ENCODE data around the gene MVB12B. TPM values are rescaled to one million over a fixed set of nuclear protein-coding genes. Genes with fewer than 3 reads are reported as not detected.
"Not testable (repeated sequence)": the region's sequence is repeated elsewhere in the genome, so short reads cannot be mapped to it uniquely, and the experiment has no call there.

MVB12B gene
- total RNA-seq, 1 donor from 2014 or later = 6.7 TPM

DNA sequence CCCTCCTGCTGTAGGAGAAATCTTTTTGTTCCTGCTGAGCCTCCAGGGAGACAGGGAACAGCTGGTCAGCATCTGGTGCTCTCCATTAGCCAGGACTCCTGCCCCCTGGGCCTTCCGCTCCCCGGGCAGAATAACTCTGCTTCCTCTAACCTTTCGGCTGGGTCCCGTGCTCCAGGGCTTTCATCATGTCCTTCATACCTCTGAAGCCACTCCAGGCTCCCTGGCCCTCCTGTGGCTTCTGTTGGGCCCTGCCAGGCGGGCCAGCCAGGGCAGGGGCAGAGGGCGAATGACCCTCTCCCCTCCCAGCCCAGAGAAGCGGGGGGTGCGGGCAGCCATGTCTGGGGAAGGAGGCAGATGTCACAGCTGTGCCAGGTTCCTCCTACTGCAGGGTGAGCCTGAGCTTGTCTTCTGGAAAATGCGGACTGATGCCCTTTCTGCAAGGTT, 205.4 kb downstream of the MVB12B start:
- peak; percentile 66 for DNase-seq (ENCODE audit: low spot score)

DNA sequence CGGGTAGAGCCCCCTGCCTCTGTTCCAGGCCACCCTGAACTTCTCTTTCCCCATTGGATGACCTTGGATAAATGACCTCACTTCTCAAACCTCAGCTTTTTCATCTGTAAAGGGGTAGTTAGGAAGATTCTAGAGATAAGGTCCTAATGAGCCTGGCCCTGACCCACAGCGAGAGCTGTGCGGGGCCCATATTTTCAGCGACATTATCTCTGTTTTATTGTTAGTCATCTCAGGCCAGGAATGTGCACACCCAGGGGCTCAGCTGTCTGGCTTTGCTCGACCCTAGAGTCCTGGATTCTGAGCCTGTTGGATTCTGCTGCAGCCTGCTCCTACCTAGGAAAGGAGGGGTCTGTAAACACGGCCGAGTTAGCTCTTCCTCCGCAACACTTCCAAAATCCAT, 205.9 kb downstream of the MVB12B start:
- peak; percentile 72 for DNase-seq (ENCODE audit: low spot score)

DNA sequence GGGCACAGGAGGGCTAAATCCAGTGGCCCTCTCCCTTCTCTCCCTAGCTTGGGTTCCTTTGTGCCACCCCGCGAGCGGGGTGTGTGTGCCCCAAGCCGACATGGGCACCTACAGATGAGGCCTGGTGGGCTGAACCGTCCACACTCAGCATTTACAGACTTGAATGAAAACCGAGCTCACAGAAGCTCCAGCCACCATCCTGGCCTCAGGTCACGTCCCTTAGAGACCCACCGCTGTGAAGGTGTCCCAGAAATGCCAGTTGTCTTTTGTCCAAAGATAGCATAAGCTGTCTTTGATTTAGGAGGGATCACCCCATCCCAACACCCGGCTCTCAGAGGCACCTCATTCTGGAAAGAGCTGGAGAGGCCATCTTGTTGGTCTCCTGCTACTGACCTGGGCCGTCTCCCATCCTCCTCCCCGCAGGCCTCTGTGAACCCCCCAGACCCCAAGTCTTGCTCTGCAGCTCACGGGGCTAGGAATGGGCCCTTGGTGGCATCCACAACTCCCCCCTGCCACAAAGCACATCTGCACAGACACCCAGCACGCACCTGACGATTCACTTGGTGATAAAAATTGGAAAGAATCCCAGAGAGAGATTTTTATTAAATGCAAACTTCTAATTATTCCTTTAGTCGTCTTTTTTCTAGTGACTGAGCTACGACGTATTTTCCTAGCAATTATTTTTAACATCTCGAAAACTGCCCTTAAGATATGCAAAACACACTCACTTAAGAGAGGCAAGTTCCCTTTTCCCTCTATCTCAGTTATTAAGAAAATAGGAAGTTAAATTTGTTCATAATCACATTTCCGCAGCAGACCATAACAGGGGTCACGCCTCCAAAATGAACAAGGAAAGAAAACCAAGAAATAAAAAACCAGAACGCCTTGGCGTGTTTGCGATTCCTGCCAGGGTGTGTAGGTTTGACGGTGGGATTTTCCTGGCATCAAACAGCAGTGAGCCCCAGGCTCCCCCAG, 206.6 kb downstream of the MVB12B start:
- DNase-seq (ENCODE audit: low spot score) = no peak

DNA sequence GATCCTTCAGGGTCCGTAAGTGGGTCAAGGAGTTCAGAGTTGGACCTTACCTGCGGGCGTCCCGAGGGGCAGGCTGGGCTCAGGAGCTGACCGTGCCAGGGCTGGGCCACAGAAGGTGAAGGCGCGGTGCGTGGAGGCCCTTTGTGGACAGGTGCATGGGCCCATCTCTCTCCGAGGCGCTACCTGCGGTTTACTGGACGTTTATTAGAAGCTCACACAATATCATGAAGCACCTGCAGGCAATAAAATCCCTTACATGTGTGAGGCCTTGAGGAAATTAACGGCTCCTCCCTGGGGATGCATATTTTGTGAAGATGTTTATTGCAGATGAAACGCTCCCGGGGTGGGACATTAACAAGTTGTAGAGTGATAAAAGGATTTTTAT, 207.3 kb downstream of the MVB12B start:
- no peak for DNase-seq (ENCODE audit: low spot score)

DNA sequence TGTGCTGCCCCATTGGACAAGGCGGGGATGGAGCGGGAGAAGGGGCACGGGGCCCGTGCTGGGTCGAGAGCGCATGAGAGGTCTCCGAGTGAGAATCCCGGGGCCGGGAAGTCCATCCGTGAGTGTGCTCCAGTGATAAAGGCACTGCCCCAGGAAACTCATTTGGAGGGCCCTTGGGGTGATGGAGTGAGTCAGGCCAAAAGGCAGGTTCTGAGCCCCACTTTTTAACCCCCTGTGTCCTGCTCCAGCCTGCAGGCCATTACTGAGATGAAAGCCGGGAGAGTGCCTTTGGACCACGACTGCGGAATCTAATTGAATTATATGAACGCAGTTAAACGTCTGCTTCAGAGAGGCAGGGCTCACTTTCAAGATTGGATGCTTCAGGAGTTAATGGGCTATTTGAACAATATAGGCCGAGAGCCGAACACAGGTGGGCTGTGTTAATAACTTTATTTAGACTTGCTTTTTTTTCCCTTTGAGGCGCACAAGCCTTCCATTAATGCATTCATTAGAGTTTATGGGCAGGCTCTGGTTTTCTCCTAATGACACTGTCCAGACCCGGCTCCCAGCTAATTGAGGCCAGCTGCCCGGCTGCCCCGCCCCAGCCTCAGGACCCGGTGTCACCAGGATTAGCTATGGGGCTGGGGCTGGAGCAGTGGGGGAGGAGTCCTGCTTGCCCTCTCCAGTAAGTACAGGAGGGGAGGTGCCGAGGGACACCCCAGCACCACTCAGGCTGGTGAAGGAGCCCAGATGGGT, 208.0 kb downstream of the MVB12B start:
- DNase-seq (ENCODE audit: low spot score) = peak; percentile 56

DNA sequence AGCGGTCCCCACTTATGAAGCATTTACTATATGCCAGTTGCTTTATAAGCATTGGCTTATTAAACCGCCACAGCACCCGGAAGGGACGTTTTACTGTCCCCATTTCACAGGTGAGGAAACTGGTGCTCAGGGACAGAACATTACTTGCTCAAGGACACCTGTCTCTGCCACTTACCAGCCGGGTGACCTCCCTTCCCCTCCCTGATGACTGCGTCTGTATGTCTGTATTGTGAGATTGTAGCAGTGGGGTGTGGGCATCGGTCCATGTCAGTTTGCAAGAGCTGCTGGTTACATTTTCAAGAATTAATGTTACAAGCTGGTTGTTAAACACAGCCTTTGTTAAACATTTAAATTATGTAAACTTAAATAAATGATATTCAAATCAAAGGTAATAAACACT, 209.5 kb downstream of the MVB12B start:
- DNase-seq (ENCODE audit: low spot score) = no peak

DNA sequence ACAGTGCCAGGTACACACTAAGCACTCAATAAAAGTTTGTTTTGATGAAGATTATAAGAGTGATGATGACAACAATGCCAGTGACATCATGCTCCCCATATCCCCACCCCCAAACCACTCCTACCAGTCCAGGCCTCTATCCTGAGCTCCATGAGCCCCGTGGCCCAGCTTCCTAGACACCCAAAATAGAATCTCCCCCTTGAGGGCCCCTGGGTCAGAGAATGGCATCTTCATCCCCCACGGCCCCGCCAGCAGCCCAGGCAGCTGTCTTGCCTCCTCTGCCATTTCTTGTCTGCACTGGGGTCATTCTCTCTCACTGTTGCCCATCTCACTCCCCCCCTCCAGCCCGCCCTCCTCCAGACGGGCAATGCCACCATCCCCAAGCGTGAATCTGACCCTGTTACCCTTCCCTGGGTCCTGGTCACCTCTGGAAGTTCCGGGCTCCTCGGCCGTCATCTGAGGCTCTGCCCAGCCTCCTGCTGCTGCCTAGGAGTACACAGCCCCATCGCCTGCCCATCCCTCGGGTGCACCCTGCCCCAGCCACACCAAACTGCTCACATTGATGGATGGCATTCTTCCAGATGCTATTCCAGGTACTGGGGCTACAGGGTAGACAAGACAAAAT, 210.3 kb downstream of the MVB12B start:
- no peak for DNase-seq (ENCODE audit: low spot score)

DNA sequence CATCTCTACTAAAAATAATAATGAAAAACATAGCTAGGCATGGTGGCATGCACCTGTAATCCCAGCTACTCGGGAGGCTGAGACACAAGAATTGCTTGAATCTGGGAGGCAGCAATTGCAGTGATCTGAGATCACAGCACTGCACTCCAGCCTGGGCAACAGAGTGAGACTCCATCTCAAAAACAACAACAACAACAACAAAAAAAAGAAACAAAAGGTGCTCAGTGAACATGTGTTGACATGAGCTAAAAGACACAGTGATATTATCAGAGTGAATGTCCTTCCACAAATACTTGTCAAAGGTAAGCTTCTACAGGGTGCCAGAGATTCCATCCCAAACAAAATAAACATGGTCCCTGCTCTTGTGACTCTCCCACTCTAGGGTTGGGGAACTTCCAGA, 211.9 kb downstream of the MVB12B start:
- no peak for DNase-seq (ENCODE audit: low spot score)

DNA sequence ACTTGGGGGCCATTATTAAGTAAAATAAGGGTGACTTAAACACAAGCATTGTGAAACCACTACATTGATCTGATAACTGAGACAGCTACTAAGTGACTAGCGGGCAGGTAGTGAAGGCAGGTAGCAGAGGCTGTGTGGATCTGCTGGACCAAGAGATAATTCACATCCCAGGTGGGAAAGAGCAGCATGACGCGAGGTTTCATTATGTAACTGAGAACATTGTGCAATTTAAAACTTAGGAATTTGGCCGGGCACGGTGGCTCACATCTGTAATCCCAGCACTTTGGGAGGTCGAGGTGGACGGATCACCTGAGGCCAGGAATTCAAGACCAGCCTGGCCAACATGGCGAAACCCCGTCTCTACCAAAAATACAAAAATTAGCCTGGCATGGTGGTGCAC, 213.8 kb downstream of the MVB12B start:
- not testable (repeated sequence) for DNase-seq (ENCODE audit: low spot score)

DNA sequence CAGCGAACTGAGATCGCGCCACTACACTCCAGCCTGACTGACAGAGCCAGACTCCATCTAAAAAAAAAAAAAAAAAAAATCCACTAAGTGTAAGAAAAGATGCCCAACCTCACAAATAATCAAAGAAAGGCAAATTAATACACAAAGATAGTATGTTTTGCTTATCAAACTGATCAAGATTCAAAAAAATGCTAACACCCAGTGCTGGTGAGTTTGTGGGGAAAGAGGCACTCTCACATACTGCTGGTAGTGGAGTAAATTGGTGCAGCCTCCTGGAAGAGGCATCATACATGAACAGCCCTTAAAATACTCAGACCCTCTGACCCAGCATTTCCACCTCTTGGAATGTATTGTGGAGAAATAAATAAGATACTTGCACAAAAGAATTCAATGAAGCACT, 216.9 kb downstream of the MVB12B start:
- no peak for DNase-seq (ENCODE audit: low spot score)

DNA sequence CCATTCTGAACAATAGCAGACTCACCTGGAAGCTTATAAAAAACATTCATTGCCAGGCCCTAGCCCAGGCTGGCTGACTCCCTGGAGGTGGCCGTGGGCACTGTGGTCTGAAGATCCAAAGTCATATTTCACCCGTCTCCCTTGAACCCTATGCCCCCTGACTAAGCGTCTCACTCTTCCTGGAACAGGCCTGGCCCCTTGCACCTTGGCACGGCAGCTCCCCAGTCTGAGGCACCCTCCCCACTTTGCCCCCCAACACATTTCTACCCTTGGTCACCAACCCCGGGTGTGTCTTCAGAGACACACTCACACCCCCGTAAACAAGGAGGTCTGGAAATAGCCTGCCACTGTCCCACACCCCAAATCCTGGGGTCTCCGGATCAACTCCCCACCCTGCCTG, 218.5 kb downstream of the MVB12B start:
- DNase-seq (ENCODE audit: low spot score) = no peak

DNA sequence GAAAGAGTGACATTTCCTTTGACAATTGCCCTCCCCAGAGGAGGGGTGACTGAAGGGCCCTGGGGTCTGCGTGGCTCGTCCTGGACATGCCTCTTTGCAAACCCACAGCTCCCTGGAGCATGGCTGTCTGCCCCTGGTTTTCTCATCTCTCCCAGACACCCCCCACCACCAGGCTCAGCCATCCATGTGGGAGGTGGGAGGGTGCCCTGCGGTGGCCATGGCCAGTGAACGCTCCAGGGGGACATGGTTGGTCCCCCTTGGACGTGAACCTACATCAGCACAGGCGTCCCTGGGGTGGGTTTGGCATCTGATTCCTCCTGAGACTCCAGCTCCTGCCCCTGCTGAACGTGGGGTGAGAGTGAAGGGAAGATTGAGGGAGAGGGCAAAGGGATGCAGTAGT, 219.4 kb downstream of the MVB12B start:
- no peak for DNase-seq (ENCODE audit: low spot score)

DNA sequence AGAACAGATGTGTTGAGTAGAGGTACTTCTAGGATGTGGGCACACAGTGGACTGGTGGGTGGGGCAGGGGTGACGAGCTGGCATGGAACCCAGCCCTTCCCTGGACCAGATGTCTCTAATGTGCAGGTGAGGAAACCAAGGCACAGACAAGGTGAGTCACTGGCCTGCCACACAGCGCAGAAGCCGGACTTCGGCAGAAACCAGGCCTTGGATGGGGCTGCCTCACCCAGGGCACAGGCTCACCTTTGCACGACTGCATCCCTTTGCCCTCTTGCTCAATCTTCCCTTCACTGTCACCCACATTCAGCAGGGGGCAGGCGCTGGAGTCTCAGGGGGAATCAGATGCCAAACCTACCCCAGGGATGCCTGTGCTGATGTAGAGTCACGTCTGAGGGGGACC, 221.7 kb downstream of the MVB12B start:
- no peak for DNase-seq (ENCODE audit: low spot score)

DNA sequence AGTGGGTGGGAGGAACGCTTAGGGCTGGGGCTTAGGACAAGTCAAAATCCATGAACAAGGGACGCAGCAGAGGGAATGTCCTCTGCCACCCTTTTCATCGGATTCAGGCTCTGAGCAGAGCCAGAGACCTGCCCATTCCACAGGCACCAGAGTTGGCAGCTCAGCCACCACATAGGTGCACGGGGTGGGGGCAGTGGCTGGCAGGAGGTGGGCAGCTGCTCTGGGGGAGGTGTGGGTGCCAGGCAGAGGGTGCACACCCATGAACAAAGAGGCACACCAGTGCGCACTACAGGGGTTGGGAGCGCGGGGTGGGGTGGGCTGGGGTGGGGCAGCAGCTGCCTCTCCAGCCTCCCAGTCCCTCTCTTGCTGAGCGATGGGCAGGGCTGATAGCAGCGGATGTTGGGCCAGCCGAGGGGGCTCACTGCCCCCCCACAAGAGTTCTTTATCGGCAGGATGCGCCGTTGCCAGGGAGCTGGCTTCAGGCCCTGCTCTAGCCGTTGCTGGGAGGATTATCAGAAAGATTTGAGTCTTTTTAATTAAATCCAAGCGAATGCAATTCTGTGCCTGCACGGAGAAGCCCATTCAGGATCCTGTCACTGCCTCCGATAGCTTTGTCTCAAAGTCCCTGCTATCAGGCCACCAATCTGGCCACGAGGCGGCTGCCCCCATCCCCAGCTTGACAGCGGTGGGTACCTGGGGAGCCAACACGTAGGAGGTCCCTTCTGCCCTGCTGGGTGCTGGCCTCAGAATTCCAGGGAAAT, 222.8 kb downstream of the MVB12B start:
- DNase-seq (ENCODE audit: low spot score) = peak; percentile 26

DNA sequence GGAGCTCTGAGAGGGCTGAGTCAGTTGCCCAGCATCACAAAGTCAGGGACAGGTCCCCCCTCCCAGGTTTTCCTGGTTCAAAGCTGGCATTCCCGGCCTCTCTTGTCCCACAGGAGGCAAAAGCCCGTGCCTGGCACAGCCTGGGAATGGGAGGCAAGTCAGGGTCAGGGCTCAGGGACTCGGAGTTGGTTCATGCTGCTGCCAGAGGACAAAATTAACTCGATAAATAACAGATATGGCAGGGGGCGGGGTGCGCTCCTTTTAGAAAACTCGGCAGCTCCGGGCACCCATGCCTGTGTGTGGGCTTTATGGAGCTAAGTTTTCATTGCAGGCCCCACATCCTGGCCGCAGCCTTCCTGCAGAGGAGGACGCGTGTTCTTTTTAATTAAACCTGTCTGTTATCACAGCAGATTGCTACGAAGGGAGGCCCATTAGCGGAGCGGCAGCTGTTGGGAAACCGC, 224.3 kb downstream of the MVB12B start:
- no peak for DNase-seq (ENCODE audit: low spot score)

DNA sequence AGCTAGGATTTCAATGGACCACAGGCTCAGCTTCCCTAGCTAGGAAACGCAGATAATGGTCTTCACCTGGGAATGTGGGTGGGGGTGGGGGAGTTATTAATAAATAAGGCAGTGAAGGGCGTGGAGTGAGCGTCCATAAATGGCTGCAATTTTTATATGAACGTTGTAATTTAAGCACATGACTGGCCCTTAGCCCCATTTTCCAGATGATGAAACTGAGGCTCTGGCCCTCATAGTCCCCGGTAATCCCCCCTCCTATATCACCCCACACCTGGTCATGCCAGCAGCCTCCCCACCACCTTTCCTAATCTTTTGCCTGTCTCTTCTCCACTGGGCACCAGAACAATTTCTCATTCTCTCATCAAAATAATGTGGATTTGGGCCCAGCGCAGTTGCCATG, 225.2 kb downstream of the MVB12B start:
- no peak for DNase-seq (ENCODE audit: low spot score)

DNA sequence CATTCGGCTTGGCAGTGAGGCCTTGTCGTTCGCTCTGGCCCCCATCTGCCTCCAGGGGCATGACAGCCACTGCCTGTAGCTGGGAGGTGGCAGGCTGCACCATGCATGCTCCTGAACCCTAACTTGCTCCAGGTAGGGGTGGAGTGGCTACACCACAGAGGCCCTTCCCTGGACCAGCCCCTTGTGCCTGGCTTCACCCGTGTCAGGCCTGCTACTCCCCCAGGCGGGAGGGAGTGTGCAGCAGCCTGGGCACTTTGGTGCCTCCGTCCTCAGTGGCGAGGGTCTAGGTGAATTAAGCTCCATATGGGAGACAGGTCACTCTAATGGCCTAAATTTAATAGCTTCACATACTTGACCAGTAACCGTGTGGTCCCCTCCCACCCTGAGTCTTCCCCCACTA, 227.7 kb downstream of the MVB12B start:
- no peak for DNase-seq (ENCODE audit: low spot score)

DNA sequence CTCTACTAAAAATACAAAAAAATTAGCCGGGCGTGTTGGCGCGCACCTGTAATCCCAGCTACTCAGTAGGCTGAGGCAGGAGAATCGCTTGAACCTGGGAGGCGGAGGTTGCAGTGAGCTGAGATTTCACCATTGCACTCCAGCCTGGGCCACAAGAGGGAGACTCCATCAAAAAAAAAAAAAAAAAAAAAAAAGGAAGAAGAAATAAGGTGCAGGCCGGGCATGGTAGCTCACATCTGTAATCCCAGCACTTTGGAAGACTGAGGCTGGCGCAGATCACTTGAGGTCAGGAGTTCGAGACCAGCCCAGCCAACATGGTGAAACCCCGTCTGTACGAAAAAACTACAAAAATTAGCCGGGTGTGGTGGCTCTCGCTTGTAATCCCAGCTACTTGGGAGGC, 228.8 kb downstream of the MVB12B start:
- not testable (repeated sequence) for DNase-seq (ENCODE audit: low spot score)
